HTR-8/SVneo (cell line): Measurements from ENCODE around the gene SLC13A5.
A peak's percentile ranks its signal among the peaks of the same experiment; 100 is the strongest.

ENCODE experiments used
- DNase-seq: peaks from one replicate; pipeline ENCODE4 v3.0.0; 2011; ENCODE audit warnings: low spot score, mixed read lengths; ENCODE audit not compliant: insufficient read length
- FAIRE-seq: peaks from 2 replicates; lab custom pipeline; 2011; peaks lifted over from hg19 to GRCh38; lab: Jason Lieb, UNC

Gene SLC13A5

DNA sequence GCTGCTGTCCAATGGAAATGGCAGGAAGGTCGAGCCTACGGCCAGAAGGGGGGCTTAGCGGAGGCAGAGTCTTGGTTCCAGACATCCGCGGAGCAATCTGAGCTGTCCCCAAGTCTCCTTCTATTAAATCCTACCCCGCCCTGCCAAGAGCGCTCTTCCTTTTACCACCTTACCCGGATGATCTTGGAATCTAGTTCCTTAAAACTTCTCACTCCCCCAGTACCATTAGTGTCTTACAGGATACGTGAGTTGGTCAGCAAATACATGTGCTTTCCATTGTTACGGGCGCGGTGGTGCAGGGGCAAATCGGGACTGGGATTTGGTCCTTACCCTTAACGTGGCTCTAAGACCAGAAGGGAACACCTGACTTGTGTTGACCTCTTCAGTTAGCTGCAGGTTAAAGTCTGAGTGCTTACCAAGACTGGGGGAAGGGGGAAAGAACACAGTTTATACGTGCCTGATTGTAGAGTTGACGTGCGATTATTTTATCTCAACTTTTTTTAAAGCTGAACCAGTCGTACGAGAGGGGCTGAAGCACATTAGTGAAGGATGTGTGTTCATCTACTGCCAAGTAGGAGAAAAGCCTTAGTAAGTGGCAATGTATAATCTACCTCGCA, 71.8 kb downstream of the SLC13A5 start:
- DNase-seq: peak; percentile 40
- peak; percentile 46 for FAIRE-seq

DNA sequence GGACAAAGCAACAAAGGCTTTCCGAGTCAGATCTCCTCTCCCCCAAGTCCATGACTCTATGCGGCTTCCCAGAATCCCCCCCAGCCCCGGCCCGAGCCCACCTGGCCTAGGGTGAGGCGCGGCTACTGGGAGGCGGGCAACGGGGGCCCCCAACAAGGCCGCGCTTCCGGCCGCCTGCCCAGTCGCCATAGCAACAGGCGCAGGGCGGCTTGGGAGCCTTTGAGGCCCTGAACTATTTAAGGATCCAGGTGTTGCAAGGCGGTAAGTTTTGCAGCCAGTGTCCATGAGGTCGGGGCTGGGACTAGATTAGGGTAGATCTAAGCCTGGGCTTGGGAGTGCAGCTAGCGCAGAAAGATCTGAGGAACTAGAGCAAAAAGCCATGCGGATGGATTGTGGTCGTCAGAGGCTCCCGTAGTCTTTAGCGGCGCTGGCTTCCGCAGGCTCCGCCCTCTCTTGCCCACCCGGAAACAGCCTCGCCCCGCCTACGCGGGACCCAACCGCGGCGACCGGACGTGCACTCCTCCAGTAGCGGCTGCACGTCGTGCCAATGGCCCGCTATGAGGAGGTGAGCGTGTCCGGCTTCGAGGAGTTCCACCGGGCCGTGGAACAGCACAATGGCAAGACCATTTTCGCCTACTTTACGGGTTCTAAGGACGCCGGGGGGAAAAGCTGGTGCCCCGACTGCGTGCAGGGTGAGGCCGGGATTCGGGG, 72.5 kb downstream of the SLC13A5 start, which contains the start of the genes KIAA0753 and TXNDC17:
TSS of gene KIAA0753 (minus strand) at position 176 of the 711 bp plus-strand sequence. CDS start 5,608 bp downstream, outside the sequence.
TSS of gene TXNDC17 (plus strand) at position 525 of the 711 bp plus-strand sequence. CDS start at position 548, 23 bp downstream.
- DNase-seq (peak; percentile 91), FAIRE-seq (peak; percentile 99)

DNA sequence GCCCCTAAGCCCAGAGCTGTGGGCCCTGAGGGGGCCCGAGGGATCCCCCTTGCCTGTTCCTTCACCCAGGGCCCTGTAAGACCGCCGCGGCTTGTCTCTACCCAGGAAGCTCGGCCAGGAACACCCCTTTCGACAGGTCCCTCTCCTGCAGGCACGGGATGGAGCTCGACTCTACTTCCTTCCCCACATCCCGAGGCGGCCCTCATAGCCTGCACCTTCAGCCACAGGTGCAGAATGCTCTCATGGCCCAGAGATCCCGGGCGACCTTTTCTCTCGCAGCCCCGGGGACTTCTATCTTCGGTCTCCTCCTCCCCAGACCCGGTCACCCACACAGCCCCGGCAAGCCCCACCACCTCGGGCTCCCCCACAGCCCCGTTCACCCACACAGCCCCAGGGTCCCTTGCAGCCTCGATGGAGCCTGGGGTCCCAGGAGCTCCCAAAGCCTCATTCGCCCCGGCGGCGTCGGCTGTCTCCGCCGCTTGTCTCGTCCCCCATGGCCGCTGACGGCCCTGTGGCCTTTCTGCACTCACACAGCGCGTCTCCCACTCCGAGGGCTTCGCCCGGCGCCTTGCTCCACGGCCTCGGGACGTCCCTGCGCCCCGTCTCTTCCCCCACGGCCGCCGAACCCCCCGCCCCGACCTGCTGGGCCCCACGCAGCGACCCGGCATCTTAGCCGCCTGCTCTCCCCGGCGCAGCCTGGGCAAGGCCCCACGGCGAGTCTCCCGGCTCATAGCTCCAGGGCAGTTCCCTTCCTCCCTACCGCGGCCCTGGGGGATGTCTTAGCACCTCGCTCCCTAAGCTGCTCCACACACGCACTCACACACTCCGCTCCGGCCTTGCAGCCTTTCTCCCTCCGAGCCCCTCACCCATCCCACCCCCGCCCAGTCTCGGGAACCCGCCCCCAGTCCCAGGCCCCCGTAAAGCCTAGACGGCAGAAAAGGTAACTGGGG, 73.3 kb downstream of the SLC13A5 start:
- no peak for FAIRE-seq
- DNase-seq: peak; percentile 32

DNA sequence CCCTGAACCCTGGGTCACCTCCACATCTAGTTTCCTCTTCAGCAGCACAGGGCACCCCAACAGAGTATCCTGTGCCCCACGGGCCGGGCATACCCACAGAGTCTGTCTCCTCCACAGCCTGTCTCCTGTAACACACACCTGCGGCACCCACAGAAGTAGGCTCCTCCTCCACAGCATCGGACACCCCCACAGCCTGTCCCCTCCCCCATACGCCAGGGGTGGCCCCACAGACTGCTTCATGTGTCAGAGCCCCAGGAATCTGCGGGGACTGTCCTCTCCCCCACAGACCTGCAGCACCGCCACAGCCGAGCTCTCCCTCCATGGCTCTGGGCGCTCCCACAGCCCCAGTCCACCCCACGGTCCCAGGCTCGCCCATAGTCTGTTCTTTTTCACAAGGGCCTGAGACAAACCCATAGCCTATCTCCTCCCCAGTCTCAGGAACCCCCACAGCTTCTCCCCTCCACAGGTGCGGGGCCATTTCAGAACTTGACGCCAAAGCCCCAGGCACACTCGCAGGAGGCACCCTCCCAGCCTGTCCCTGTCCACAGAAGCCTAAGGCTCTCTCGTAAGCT, 74.1 kb downstream of the SLC13A5 start:
- FAIRE-seq (no peak), DNase-seq (no peak)

DNA sequence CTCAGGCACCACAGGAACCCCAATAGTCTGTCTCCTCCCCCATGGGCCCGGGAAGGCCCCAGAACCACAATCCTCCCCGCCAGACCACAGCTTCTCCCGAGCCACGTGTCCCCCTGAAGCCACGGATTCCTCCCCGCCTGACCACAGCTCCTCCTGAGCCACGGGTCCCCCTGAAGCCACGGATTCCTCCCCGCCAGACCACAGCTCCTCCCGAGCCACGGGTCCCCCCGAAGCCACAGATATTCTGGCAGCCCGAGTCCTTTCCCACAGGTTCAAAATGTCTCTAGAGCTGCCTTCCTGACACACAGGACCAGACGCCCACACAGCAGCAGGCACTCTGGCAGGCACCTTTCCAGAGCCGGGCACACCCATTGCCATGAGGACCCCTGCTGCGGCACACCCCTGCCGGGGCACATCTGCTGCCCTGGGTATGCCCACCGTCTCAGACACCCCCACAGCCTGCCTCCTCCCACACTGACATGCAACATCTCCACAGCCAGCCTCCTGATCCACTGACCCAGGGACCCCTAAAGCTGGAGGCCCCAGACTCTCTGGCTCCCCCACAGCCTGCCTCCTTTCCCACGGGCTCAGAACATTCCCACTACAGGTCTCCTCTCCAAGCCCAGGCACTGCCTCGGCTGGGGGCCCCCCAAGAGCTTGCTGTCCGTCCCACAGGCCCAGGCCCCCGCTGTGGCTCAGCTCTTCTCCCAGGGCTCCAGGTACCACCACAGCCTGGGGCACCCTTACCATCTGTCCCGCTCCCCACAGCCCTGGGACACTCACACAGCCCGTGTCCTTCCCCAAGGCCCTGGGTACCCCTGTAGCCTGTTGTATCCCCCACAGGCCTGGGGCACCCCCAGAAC, 74.9 kb downstream of the SLC13A5 start:
- no peak for DNase-seq
- FAIRE-seq: no peak

DNA sequence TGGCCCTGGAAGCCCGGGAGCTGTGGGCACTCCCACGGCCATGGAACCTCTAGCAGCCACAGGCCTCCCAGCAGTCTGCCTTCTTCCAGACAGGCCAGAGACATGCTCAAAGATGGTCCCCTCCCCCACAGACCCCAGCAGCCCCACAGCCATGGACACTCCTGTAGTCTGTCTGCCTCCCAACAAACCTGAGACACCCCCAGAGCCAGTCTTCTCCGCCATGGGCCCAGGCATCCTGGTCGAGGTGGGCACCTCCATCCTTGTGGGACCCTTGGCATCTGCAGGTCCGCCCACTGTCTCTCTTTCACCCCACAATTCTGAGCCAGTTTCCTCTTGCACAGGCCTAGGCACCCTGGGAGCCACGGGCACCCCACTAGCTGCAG, 75.7 kb downstream of the SLC13A5 start:
- DNase-seq: no peak
- no peak for FAIRE-seq

DNA sequence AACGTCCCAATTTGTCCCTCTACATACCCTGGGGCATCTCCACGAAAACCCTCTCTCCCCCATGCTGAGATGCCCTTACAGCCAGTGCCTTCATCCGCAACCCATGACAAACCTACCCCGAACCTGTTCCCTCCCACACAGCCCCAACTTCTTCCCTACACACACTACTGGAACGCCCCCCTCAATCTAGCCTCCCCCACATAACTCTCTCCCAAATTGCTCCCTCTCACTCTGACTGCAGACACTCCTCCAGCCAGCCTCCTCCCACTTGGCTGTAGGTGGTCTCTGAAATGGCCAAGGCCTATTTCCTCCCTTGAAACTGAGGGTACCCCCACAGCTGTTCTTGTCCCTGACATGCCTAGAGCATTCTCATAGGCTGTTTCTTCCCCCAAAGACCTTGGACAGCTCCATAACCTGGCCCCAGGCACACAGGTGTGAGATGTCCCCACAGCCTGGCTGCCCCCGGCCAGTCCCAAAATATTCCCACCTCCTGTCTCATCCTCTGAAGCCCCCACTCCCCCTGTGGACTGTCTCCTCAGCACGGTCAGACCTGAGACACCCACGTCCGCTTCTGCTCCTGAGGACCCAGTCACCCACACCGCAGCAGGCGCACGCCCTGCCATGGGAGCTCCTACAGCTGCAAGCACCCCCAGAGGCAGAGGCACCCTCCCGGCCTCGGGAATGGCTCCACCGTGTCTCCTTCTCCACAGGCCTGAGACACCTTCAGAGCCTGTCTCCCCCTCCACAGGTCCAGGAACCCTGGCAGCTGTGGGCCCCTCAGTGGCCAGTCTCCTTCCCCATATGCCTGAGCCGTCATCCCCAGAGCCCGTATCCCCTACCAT, 76.3 kb downstream of the SLC13A5 start:
- DNase-seq: no peak
- no peak for FAIRE-seq

DNA sequence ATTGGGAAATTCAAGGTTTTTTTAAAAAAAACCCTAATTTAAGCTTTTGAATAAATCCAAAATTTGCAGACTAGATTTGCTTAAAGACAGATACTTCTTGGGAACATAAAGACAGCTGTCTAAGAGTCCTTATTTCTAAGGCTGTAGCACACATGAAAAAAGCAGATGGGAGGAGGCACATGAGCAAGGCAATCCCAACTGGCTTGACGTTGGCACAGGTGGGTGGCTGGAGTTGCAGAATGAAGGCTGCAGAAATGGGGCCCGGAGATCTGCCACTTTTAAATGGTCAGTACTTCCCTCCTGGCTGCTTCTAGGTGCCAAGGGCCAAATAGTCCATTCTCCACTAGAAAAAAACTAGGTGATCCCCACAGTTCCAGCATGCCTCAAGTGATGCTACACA, 77.1 kb downstream of the SLC13A5 start:
- DNase-seq (no peak), FAIRE-seq (no peak)
